Fibroblast of skin of right quadriceps (primary cell): Measurements from ENCODE around the gene PCLO.
A peak's percentile ranks its signal among the peaks of the same experiment; 100 is the strongest.
"Not testable (repeated sequence)": the region's sequence is repeated elsewhere in the genome, so short reads cannot be mapped to it uniquely, and the experiment has no call there.

Source experiments
- DNase-seq: peaks from one replicate; pipeline ENCODE4 v3.0.0-alpha.2; 2013

The PCLO gene

DNA sequence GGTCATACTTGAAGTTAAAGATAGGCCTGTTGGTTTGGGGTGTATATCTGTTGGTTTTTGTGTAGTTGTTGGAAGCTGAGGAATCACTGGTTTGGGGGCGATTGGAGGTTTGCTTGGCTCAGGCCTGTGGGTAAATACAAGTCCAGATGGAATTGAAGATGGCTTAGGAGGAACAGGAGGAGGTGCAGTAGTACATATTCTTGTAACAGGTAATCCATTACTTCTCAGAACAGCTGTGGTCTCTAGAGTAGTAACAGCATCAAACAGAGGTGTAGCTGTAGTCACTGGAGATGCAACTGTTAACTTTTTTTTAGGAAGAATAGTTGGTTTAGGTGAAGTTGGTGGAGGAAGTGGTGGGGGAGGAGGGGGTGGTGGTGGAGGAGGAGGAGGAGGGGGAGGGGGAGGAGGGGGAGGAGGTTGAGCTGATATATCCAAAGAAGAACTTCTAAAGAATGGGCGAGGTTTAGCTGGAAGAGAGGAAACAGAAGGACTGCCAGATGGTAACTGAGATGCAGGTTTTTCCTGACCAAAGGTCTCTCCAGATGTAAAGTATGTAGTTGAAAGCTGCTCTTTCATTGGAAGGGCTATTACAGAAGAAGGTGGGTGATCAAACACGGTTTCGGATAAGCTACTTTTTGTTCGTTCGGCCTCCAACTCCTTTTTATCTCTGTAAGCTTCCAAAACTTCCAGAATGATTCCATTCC is 209.2 kb downstream of the PCLO start:
- DNase-seq: no peak

DNA sequence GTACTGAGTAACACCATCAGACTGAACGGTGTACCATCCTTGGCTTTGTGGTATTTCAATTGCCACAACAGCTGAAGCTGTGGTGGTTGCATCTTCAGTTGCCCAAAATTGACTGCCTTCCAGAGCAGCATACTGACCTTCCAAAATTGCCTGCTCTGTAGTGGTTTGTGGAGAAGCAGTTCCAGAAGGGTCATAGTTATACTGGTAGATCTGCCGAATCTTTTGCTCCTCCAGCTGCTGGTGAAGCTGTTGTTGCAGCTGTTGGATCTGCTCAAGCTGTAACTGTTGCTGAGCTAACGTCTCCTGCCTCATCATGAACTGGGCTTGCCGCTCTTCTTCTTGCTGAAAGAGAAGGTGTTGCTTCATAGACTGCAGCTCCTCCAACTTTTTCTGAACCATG is 212.2 kb downstream of the PCLO start:
- no peak for DNase-seq

DNA sequence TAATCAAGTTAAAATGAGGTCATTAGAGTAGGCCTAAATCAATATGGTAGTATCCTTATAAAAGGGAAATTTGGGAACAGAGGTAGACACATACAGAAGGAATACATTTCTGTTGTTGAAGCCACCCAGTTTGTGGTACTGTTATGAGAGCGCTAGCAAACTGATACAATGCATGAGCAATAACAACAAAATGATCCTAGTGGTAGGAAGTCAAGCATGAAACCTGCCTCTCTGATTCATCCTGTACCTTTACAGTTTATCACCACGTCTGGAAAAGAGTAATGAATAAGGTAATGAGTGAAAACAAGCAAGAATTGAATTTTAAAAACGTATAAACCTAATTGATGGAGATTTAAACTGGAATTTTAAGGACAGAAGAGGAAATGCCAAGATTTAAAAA is 217.2 kb downstream of the PCLO start:
- no peak for DNase-seq

DNA sequence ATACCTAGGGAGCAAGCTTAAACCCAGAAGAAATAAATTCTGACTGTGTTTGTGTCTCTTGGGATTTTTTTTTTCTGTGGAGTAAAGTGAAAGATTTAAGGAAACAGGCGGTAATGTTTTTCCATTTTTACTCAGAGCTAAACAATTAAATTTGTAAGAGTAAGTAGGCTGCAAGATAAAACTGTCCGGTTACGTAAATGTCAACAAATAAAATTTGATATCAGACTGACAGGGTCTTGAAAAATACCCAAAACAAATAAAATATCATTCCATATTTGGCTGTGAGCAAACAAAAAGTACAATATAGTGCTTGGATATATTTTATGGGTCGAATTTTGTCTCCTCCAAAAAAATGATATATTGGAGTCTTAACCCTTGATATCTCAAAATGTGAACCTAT is 217.6 kb downstream of the PCLO start:
- no peak for DNase-seq

DNA sequence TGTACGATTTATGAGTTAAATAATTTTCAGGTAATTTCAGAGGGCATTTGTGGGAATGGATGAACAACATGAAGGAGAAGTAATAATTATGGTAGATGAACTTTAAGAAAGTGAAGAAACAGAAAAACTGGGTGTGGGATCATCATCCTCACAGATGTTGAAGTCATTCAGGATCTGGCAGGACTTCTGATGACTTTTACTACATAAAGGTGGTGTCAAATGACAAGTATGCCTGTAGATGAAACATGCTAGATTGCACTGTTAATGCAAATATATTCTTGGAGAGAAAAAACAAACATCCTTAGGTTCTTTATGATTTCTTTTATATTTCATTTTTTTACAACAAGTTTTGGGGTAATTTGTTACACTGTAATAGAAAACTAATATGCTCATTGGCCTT is 230.2 kb downstream of the PCLO start:
- no peak for DNase-seq

DNA sequence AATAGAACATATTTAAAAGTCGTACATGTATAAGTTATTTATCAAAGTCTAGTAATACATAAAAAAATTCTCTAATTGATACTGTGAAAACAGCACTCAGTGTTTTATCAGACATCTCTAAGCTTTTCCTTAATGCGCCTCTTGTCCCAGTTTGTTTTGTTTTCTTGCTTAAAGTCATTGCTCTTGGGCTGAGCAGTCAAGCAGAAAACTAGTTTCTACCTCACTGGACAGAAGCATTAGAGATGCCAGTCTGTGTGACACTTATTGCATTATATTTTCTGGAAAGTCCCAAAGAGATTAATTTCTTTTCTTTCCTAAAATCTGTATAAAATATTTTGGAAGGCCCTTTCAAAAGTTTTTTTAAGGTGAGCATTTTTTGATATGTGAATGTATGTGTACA is 236.2 kb downstream of the PCLO start:
- no peak for DNase-seq

DNA sequence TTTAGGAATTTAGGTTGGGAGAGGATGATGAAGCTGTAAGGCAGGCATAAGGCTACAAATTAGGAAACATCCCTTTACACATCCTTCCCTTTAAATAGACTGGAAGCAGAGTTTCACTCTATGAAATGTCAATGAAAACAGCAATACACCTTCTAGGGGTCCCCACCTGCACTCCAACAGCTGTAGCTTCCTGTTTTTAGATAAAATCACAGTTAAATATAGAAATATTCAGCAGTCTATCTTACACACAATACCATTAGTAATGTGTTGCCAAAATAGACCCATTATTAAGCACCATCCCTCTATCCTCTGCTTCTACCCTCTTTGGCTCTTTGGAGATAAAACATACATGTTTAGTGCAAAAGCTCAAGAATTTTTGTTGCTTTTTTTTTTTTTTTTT is 237.4 kb downstream of the PCLO start:
- DNase-seq: no peak

DNA sequence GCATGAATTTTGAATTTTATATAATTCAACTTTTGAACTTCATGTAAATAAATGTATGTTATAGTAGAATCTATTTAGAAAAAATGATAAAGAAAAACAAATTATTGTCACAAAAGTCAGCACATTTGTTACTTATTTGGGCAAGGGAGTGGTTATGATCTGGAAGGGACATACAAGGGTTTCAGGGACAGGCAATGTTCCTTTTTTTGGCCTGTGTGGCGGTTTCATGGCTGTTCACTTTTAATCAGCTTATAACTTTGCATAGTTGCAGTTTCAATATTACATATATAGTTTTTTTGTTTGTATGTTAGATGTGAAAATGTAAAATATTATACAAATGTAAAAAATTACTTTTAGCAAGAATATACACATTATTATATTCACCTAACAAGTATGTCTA is 256.2 kb downstream of the PCLO start:
- DNase-seq: no peak

DNA sequence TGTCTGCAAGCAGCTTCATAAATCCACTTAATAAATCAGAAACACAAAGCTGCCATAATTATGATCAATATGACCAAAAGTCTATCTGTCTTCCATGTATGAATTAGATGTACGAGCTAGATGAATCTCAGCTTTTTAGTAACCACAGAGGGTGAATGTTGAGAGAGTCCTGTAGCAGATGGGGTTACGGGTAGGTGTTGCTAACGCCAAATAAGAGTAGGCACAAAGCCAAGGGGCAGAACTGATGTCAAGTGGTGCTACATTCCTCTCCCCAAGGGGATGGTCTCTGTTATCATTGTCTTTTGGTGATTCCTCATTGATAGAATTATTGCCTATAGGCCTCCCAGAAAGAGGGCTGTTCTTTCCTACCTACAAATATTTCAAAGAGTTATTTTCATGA is 257.8 kb downstream of the PCLO start:
- DNase-seq: no peak

DNA sequence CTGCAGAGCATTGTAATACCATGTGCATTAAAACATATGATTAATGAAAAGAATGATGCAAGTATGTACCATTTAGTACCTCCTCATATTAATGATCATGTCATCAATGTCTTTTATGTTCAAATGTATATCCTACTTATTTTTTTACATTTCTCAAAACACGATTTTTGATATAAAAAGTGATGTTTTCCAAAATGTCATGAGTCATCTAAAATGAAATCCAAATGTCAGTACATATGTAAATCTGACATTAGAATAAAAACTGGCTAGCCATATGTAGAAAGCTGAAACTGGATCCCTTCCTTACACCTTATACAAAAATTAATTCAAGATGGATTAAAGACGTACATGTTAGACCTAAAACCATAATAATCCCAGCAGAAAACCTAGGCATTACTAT is 261.6 kb downstream of the PCLO start:
- DNase-seq: not testable (repeated sequence)

DNA sequence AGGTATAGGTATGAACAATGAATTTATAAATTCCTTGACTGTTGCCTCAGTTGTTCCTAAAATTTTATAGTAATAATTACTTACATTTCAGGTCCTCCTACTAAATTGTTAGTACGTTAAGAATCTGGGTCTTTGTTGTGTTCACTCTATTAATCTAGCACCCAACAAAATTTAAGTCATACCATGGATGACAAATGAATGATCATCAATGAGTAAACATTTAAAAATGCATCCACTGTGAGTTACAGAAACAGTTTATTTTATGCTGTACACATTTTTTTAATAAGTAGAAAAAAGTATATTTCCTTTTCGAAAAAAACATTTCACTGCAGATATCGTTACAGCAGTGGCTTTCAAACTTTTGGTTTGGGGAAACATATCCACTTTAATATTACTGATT is 265.2 kb downstream of the PCLO start:
- no peak for DNase-seq

DNA sequence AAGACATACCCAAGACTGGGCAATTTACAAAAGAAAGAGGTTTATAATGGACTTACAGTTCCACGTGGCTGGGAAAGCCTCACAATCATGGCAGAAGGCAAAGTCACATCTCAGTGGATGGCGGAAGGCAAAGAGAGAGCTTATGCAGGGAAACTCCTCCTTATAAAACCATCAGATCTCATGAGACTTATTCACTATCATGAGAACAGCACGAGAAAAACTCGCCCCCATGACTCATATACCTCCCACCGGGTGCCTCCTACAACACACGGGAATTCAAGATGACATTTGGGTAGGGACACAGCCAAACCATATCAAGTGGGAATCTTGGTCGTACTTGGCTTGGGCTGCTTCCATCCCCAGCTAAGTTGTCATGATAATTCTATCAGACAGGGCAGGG is 268.3 kb downstream of the PCLO start:
- not testable (repeated sequence) for DNase-seq

DNA sequence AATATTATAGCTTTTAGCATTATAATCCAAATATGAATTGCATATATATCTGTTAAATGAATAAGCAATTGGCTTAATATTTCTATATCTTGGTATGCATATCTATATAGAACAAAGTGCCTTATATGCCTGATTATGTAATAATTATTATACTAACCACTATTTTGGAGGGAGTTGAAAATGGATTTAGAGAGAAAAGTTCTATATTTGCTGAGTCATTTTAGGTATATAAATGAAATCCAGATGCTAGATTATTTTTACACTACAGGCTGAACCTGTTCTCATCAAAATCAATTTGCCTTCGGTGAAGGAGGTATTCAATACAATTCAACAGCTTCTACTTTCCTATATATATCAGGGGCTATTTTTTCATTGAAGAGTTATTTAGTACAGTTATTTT is 276.4 kb downstream of the PCLO start:
- no peak for DNase-seq

DNA sequence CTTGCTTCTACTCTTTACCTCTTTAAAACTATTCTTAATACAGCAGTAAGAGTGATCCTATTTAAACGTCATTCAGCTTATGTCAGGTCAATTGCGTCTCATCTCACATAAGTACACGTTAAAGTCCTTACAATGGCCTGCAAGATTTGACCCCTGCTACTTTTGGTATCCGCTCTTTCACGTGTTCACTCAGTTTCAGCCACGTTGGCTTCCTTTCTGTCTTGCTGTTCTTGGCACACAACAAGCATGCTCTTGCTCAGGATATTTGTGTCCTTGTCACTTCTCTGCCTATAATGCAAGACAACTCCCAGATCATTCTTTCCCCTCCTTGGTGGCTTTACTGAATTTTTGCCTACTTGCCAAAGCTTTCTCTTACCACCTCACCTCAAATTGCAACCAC is 296.8 kb downstream of the PCLO start:
- no peak for DNase-seq

DNA sequence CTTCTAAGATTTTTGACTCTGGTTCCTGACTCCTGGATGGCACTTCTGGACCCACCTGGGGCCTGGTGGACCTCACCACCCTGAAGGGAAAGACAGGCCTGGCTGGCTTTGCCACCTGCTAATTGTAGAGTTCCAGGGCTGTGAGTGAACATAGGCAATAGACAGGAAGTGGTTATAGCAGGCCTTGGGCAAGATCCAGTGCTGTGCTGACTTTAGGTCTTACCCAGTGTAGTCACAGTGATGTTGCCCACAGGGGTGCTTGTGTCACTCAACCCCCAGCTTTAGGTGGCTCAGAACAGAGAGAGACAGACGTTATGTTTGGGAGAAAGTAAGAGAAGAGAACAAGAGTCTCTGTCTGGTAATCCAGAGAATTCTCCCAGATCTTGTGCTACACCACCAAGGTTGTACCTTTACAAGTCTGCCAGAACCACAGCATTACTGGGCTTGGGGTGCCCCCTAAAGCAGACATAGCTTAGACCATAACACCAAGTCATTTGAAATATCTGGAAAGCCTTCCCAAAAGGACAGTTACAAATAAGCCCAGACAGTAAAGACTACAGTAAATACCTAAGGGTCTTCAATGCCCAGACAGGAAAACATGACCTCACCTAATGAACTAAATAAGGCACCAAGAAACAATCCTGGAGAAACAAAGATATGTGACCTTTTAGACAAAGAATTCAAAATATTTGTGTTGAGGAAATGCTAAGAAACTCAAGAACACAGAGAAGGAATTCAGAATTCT is 303.4 kb downstream of the PCLO start:
- DNase-seq: peak; percentile 5

DNA sequence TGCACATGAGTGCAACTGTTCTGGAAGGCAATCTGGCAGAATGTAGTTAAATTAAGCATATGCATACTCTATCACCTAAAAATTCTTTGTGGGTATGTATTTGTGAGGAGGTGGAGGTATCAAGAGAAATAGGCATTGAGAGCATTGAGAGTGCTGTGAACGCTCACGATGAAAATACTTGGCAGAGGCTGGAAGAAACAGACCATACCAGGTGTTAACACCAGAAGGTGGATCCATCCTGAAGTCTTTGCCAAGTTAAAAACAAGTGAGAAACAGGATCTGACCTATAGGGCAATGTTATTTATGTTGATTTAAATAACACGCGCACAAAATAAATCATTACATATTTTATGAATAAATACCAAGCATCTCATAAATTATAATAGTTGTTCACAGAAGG is 311.6 kb downstream of the PCLO start:
- no peak for DNase-seq

DNA sequence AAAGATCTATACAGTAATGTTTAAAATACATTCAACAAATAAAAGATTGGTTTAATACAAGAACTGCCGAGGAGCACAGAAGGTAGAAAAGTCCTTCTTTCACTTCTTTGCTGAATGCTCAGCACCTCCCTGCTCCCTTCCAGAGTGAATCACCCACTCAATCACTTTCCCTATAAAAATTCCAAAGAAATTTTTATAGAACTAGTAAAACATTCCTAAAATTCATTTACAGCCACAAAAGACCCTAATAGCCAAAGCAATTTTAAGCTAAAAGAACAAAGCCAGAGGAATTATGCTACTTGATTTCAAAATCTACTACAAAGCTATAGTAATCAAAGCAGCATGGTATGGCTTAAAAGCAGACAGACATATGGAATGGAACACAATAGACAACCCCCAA is 320.9 kb downstream of the PCLO start:
- DNase-seq: peak; percentile 15

DNA sequence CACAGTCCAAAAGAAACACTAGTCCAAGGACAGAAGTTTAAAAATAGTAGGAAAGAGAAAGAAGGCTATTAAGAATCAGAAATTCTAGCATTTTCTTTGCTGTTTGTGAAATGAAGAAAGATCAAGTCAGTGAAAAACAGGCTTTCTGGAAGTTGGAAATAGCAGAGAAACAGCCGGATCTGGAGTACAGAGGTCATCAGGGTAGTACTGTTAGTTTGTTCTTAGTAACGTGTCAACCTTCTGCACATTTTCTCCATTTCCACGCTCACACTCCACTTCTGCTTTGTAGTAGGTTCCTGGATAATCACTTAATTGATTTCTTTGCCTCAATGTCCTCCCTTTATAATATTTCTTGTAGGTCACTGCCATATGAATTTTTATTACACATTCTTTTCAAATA is 322.6 kb downstream of the PCLO start:
- no peak for DNase-seq

DNA sequence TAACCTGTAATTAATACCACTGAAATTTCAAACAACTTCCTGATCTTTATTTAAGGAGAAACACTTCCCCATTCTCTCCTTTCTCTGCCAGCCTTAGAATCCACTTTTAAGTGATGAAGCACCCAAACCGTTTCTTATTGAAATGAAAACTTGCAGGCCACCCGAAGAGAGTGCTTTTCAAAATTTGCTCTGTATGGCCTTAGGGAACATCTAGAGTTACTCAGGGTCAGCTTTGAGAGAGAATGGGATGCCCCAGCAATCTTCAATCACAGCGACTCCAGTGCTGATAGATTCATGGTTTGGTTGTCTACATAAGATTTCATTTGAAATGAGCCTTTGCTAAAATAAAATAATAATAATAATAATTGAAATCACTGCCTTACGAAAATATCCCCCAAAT is 323.1 kb downstream of the PCLO start:
- no peak for DNase-seq

DNA sequence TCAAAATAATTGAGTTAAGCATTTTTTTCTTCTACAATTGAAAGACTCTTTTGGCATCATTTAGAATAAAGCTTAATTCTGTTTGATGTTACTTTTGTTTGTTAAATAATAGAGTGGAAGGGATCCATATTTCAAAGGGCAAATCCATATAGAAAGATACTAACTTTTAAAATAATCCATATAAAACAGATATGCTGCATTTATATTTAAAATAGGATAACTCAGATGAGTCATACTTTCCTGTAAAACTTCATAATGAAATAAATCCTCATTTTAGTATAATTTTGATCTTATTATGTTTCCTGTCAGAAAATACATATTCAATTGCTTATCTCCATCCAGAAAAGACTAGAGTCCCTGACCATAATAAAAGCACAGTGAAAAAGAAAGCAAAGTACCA is 323.6 kb downstream of the PCLO start:
- no peak for DNase-seq

DNA sequence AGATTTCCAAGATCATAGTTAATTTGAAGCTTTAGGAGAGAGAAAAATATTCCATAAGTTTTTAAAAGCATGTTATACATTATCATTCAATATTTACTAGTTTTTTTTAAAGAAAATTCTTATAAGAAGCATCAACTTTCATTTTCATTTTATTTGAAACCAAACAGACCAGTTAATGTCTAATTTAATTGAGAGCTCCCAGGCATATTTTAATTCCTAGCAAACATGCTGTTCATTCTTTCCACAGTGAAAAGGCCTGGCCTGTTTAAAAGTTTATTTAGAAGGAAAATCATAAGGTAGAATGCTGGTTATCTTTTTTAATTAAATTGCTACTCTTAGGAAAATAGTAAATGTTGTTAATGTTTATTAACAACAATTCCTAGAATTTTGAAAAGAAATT is 324.4 kb downstream of the PCLO start:
- no peak for DNase-seq

DNA sequence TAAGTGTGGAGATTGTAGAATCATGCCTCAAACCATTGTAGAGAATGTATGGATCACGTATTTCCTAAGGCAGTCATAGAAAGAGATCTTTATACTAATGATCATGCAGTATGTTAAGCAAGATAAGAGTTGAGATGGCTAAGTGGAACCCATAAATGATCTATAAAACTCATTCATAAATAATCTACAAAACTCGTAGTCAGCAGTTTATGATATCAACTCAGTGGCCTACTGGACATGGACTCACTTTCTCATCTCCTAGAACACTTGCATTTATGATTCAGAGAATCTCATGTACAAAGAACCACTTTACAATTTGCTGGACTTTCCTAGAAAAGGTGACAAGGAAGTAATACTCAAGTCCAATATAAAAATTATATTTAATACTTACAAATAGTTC is 339.6 kb downstream of the PCLO start:
- DNase-seq: no peak

DNA sequence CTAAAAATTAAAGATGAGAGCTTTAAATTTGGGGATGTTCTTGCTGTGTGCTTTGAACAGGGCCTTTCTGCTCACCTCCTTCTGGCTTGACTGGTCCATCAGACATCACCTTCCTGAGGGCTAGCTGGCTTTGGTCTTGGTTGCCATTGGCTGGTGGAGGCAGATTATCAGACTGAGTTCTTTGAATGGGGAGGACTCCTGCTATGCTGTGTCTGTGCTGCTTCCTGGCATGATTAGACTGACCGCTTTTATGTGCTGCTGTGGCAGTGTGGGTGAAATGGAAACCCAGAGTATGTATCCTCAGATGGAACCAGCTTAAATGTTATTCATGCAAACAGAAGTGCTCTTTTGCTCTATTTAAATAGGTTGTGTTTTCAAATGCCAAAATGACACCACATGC is 341.6 kb downstream of the PCLO start:
- no peak for DNase-seq

DNA sequence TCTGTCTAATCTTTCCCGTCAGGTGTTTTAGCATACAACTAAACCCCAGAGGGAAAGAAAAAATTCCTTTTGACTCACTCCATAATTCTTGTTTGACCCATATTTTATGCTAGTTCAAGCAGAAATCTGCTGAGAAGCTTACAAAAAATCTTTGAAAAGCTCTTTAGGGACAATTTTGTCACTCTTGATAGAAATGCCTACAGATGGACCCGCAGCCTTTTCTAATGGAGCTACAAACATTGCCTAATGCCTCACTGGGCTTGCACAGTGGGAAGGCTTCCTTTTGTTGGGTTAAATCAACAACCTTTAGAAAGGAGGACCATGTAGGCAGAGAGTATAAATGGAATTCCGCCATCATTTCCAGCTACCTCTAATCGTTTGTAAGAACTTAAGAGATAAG is 344.5 kb downstream of the PCLO start:
- DNase-seq: no peak

DNA sequence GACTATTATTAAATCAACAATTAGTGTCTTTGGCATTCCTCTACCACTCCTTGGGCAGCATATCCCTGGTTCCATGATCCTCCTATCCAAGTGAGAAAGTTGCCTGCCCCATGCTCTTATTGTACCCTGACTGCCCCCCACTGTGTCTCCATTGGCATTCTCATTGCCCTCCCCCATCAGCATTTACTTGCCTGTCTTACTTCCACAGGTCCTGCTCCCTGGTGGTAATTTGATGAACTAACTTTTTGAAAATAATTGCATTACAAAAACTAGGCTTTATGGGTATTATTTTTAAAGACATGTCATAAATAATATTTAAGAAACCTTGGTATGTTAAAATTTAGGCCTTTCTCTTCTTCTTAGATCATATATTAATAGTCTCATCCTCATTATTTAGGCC is 346.4 kb downstream of the PCLO start:
- no peak for DNase-seq
